H7 (cell line): Measurements from ENCODE around the gene RNASE8. TPM values are rescaled to one million over a fixed set of nuclear protein-coding genes. Genes with fewer than 3 reads are reported as not detected.
"Not testable (repeated sequence)": the region's sequence is repeated elsewhere in the genome, so short reads cannot be mapped to it uniquely, and the experiment has no call there.

Source experiments
- DNase-seq: peaks from one replicate; pipeline ENCODE4 v3.0.0; 2012
- H3K27me3 ChIP-seq: 2 replicates; pipeline ENCODE4 v1.6.0; 2011; ENCODE audit warnings: mild to moderate bottlenecking, low read length; ENCODE audit not compliant: control insufficient read depth, insufficient read depth
- H3K36me3 ChIP-seq: replicated peaks from 2 replicates; pipeline ENCODE4 v1.5.1; 2011; ENCODE audit warnings: low read length; ENCODE audit not compliant: control insufficient read depth, insufficient read depth
- H3K4me3 ChIP-seq: 2 replicates; pipeline ENCODE4 v1.5.1; 2011; ENCODE audit warnings: low read depth, mild to moderate bottlenecking, control low read depth, low read length, moderate library complexity; ENCODE audit not compliant: insufficient read depth
- total RNA-seq: library from RNA; depleted of rRNA; stranded (reverse); fragments of >200 nt; shearing (Covaris generic); gene quantifications from 2 replicates; pipeline ENCODE4 v1.2.3, GENCODE V29; 2014

RNASE8 gene
- total RNA-seq, 1 experiment from 2014 or later: not detected

DNA sequence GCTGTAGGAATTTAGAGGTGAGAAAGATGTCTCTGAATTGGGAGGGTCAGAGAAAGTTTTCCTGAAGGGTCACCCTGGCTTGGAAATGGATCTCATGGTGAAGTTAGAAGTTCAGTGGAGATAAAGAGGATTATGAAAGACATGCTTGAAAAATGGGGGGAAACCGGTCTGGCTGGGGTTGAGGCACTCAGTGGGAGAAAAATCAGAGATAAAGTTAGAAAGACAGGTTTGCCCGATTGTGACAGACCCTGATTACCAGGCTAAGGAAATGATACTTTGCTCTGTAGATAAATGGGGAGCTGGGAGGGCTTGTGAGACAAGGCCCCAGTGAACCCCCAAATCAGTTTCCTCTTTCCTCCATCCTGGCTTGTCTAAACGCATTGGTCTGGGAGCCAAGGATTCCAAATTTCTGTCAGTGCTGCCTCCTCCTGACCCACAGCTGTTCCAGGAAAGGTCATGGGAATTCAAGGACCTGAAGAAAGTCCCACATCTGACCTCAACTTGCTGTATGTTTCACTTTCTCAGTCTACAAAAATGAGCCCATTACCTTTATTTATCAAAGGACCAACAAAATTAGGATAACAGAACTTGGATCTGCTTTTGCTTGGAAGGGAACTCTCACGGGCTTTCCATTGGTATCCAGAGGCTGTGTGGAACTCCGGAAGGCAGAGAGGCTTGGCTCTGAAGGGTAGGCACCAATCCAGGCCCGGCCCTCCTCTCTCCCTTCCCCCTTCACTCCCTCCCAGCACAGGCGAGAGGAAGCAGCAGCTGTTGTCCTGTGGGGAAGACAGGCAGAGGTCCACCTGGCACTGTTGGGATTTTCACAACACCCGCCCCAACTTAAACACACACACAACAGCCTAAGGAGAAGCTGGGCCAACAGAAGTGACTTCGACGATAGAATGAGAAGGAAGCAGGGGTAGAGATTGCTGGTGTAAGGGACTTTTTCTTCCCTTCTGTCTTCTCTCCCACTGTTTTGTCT, 18.9 kb upstream of the RNASE8 start:
- no peaks in the 10 kb centered on the region for H3K36me3 ChIP-seq
- no peak overlapping the region for H3K4me3 ChIP-seq
- H3K27me3 ChIP-seq: no peaks in the 10 kb centered on the region; the same call in 1 of the 2 replicates
- peak; percentile 74 for DNase-seq

DNA sequence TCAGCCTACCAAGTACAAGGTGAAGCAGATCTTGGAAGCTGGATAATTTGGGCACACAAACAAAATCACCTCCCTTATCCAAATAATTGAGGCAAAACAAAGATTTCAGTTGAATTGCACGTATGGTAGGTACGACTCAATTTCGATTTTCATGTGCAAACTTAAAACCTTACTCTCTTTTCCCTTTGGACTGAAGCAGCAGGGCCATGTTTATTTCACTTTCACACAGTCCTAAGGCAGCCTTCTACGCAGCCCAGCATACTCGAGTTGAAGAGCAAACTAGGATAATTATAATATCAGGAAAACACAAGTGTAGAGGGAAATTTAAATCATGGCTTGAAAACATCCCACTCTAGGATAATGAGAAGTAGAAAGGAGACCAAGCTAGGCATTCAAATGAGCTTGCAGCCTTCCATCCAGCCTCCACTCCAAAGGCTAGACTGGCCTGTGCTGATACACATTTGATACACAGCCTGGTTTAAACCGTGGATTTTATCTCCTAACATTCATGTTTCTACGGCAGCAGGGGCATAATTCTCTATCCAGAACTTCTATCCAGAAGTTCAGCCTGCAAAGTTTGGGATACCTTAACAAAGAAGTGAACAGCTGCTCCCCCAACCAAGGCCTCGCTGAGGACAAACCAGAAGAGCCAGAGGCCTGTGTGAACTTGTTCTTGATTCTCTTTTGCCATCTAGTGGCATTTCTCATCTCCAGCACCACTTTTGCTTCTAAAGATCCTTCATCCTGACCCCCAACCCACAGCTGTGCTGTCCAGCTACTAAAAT, 17.8 kb upstream of the RNASE8 start:
- peak; percentile 75 for DNase-seq
- no peak overlapping the region for H3K4me3 ChIP-seq
- H3K36me3 ChIP-seq: no peaks in the 10 kb centered on the region
- H3K27me3 ChIP-seq: no peaks in the 10 kb centered on the region; the same call in 1 of the 2 replicates

DNA sequence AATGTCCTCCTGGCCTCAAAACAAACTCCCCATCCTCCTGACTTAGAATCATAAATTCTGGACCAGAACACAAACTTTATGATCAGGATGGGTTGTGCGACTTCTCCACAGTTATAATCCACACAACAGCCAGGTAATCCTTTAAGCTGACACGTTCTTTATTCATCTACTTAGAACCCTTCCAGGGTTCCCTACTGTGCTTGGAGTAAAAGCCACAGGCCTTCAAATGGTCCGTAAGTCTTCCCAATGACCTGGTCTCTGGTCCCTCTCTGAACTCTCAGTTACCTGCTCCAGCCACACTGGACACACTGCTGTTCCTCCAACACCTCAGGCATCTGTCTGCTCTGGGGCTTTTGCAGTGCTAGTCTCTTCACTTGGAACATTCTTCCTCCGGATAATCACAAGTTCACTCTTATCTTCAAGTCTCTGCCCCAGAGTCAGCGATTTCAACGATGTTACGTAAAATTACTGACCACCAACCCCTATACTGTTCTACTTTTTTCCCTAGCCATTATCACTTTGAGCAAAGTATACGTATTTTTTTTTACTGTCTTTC, 17.2 kb upstream of the RNASE8 start:
- Histone ChIP-seq H3K27me3 (no peaks in the 10 kb centered on the region; the same call in 1 of the 2 replicates), H3K36me3 (no peaks in the 10 kb centered on the region), H3K4me3 (no peak overlapping the region)
- no peak for DNase-seq

DNA sequence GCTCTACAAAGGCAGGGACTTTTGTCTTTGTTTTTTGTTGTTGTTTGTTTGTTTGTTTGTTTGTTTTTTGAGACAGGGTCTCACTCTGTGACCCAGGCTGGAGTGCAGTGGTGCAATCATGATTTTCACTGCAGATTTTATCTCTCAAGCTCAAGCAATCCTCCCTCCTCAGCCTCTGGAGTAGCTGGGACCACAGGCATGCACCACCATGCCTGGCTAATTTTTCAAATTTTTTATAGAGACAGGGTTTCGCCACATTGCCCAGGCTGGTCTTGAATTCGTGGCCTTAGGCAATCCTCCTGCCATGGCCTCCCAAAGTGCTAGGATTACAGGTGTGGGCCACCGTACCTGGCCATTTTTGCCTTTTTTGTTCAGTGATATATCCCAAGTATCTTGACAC, 16.7 kb upstream of the RNASE8 start:
- H3K4me3 ChIP-seq, DNase-seq, H3K27me3 ChIP-seq, H3K36me3 ChIP-seq: not testable (repeated sequence)

DNA sequence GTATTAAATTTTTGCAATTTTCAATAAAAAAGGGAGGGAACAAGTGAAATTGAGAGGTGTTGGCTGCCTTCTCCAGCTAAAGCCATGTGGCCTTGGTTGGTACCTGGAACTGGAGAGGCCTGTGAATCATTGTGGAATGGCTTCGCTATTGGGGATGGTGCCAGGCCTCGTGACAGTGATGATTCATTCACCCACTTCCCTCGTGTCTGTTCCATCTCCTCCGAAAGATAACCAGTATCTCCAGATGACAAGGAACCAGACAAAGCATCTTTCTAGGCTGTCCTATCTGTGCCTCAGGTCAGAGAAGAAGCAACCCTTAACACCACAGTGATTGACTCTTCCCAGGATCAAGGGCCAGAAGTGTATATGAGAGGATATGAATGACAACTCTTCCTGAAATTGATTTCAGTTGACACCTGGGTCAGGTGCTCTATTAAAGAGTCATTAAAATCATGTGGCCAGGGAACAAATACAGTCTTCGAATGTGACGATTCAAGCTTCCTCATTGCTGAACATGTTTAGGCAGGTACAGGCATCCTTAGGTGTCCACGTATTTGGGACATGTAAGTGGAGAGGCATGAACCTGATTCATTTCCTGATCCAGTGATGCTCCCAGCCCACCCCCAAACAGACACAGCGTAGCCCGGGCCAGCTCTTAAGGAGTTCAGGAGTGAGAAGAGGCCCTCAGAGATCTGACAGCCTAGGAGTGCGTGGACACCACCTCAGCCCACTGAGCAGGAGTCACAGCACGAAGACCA, 15.8 kb upstream of the RNASE8 start, which contains the start of gene RNASE7:
Gene RNASE7, plus strand, starts transcription at position 687 of the 758 bp plus-strand sequence. CDS start 631 bp downstream, outside the sequence.
- Histone ChIP-seq H3K4me3 (no peak within 1 kb of the TSS), H3K36me3 (no peaks in the 10 kb centered on the region), H3K27me3 (no peaks in the 10 kb centered on the region; the same call in 1 of the 2 replicates)
- no peak for DNase-seq

DNA sequence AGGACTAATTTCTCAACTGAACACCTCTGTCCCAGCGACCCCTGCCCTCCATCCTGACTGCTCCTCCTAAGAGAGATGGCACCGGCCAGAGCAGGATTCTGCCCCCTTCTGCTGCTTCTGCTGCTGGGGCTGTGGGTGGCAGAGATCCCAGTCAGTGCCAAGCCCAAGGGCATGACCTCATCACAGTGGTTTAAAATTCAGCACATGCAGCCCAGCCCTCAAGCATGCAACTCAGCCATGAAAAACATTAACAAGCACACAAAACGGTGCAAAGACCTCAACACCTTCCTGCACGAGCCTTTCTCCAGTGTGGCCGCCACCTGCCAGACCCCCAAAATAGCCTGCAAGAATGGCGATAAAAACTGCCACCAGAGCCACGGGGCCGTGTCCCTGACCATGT, 14.7 kb upstream of the RNASE8 start:
- H3K36me3 ChIP-seq: no peaks in the 10 kb centered on the region
- no peak overlapping the region for H3K4me3 ChIP-seq
- H3K27me3 ChIP-seq: no peaks in the 10 kb centered on the region; the same call in 1 of the 2 replicates
- no peak for DNase-seq

DNA sequence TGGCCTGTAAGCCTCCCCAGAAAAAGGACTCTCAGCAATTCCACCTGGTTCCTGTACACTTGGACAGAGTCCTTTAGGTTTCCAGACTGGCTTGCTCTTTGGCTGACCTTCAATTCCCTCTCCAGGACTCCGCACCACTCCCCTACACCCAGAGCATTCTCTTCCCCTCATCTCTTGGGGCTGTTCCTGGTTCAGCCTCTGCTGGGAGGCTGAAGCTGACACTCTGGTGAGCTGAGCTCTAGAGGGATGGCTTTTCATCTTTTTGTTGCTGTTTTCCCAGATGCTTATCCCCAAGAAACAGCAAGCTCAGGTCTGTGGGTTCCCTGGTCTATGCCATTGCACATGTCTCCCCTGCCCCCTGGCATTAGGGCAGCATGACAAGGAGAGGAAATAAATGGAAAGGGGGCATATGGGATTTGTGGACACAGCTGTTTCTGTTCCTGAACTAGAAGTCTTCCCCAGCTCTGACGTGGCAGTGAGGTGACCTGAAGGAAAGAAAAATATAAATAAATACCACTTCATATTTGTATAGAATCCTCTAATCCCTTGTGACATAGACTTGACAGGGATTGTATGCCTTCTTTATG, 14.1 kb upstream of the RNASE8 start:
- DNase-seq: no peak
- H3K4me3 ChIP-seq: no peak overlapping the region
- H3K36me3 ChIP-seq: no peaks in the 10 kb centered on the region
- H3K27me3 ChIP-seq: no peaks in the 10 kb centered on the region; the same call in 1 of the 2 replicates

DNA sequence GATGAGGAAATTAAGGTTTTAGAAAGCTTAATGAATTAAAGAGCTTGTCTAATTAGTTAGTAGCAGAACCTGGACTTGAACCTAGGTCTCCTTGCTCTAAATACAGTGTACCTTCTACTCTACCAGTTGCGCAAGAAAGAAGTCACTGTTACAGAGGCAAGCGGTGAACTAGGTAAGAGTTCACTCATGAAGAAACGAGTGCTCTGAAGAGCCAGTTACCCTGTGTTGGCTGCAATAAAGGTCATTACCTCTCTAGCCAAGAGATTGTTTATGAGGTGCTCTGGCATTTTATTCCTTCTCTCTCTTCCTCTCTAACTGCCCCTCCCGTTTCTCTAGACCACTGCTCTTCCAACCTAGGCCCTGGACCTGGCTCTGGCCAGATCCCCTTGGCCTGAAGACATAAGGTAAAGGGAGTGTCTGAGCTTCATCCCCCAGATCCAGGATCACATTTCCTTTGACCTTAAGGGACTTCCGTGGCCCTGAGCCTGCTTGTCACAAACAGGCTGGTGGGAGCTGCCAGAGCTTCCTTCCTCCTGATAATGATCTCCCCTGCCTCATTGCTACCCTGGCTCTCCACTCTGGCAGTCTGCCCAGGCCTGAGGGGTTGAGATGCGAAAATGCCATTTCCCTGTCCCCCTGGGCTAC, 13.5 kb upstream of the RNASE8 start:
- no peak for DNase-seq
- Histone ChIP-seq H3K36me3 (no peaks in the 10 kb centered on the region), H3K4me3 (no peak overlapping the region), H3K27me3 (no peaks in the 10 kb centered on the region; the same call in 1 of the 2 replicates)

DNA sequence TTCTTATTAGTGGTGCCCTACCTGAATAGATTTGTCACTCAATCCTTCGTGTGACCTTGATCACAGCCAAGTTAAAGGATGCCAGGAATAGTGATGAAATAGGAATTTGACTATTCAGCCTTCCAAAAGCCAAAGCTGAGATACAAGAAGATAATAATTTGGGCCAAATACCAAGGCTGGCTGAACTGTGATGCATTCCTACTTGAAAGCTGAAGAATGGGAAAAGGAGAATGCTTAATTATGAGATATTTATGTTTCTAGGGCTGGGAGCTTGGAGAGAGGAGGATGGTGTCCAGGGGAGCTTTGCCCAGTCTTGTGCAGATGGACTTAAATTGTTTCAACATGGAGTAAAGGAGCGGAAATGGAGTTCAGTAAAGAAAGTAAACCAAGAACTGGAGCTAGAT, 10.2 kb upstream of the RNASE8 start:
- H3K27me3 ChIP-seq: no peaks in the 10 kb centered on the region; the same call in 1 of the 2 replicates
- H3K4me3 ChIP-seq: no peak overlapping the region
- no peak for DNase-seq
- H3K36me3 ChIP-seq: no peaks in the 10 kb centered on the region

DNA sequence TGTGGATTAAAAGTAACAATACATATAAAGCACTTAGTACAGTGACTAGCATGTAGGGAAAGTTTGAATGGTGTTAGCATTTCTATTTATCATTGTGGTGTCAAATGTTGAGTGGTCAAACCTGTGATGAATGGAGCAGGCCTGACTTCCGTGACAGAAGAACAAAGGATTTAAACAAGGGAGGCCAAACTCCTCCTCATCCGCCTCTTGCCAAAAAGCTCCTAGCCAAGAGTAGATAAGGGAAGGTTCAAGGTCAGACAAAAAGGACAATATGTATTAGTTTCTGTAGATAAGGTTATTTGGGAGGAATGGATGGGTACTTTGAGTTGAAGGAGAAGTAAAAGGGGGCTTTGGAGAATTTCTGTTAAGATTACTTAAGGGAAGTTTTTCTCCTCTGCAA, 9.0 kb upstream of the RNASE8 start:
- DNase-seq: no peak

DNA sequence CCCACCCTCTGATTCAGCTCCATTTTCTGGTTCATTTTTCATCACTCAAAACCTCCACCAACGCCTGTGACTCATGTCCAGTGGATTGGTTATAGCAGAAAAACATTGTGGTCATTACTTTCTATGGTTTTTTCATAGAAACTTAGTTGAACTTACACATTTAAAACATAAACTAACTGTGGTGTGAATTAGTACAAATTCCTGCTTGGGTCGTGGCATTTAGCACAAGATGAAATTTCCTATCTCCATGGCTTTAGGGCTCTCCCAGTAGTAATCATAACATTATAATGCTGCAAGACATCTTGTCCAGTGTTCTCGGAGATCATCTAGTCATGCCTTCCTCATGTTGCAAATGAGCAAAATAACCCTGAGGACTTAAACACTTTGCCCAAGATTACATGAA, 8.3 kb upstream of the RNASE8 start:
- H3K27me3 ChIP-seq: no peaks in the 10 kb centered on the region
- H3K4me3 ChIP-seq: no peak overlapping the region
- DNase-seq: no peak
- H3K36me3 ChIP-seq: no peaks in the 10 kb centered on the region

More for the DNA sequence above, 9.0 kb upstream of the RNASE8 start:
- Histone ChIP-seq H3K27me3 (no peaks in the 10 kb centered on the region), H3K36me3 (no peaks in the 10 kb centered on the region), H3K4me3 (no peak overlapping the region)

DNA sequence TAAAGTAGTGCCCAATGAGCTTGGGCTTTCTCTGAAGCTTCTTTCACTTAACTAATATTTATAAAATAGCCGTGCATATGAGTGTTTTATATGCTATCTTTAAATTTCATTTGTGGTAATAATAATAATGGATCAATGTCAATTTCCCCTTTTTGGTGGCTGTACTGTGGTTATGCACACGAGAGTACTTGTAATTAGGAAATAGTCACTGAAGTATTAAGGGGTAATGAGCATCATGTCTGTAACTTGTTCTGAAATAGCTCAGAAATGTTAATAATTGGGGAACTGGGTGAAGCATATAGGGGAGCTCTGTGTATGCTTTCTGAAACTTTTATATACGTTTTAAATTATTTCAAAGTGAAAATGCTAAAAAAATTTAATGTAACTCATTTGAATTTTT, 7.0 kb upstream of the RNASE8 start:
- Histone ChIP-seq H3K4me3 (no peak overlapping the region), H3K27me3 (no peaks in the 10 kb centered on the region), H3K36me3 (no peaks in the 10 kb centered on the region)
- no peak for DNase-seq
